Measurements from ENCODE around the gene CLEC12A. TPM values are rescaled to one million over a fixed set of nuclear protein-coding genes. Genes with fewer than 3 reads are reported as not detected.
"Not testable (repeated sequence)": the region's sequence is repeated elsewhere in the genome, so short reads cannot be mapped to it uniquely, and the experiment has no call there.

CLEC12A gene
- total and polyA plus RNA-seq, 2 of the 13 experiments (the other 11 are each of a cell fraction or from before 2014, with no cell fraction given), result not detected

DNA sequence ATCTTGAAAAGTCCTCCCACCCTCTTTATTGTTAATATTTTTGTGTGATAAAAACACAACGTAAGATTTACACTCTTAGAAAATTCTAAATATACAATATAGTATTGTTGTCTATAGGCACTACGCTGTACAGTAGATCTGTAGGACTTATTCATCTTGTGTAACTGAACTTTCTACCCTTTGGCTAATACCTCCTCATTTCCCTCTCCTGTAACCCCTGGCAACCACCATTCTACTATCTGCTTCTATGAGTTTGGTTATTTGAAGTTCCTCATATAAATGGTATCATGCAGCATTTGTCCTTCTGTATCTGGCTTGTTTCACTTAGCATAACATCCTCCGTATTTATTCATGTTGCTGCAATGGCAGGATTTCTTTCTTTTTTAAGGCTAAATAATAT lies 54.0 kb downstream of the CLEC12A start (continued):
- no peak for TF ChIP-seq ZNF329 (CRISPR knock-in tag; IDR thresholded peaks at IDR 0.05; ENCODE audit: low read depth)

DNA sequence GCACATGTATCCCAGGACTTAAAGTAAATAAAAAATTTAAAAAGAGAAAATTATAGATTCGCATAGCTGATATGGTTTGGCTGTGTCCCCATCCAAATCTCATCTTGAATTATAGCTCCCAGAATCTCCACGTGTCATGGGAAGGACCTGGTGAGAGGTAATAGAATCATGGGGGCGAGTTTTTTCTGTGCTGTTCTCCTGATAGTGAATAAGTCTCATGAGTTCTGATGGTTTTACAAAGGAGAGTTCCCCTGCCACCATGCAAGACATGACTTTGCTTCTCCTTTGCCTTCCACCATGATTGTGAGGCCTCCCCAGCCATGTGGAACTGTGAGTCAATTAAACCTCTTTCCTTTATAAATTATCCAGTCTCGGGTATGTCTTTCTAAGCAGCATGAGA lies 55.5 kb downstream of the CLEC12A start:
- H3K36me3 ChIP-seq (replicated peaks in 1 of 2; ENCODE audit: control insufficient read depth in 1 of 2, insufficient read depth in 2 of 2, low read length in 2 of 2); H4K20me1 ChIP-seq (ENCODE audit: insufficient read depth, low read length): not testable (repeated sequence)

DNA sequence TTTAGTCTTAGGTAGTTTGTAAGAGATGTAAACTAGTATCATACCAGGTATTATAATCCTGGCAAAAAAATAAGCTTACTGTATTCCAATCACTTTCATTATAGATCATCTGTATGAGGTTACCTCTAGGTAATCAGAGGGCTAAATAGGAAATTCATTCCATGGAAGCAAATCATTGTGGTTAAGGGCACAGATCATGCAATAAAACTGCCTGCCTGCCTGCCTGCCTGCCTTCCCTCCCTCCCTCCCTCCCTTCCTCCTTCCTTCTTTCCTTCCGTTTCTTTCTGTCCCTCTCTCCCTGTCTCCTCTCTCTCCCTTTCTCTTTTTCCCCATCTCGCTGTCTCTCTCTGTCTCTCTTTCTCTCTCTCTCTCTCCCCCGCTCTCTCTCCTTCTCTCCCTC lies 56.1 kb downstream of the CLEC12A start:
- TF ChIP-seq ZNF362 (CRISPR knock-in tag; IDR thresholded peaks at IDR 0.05; ENCODE audit: borderline replicate concordance) (no peak), ZFP90 (CRISPR knock-in tag; IDR thresholded peaks at IDR 0.05; ENCODE audit: borderline replicate concordance) (no peak), ZNF432 (CRISPR knock-in tag; IDR thresholded peaks at IDR 0.05; ENCODE audit: borderline replicate concordance) (no peak)
- no peak overlapping the region for H3K4me3 ChIP-seq (replicated peaks in 1 of 3; ENCODE audit: insufficient read depth in 1 of 3, low read depth in 2 of 3, low read length in 3 of 3)
- H3K27me3 ChIP-seq (ENCODE audit: control insufficient read depth in 1 of 2, insufficient read depth in 2 of 2, low read length in 2 of 2), result peaks cover 0 to 9% of the 10 kb centered on the region in 2 experiments; a peak in 2 of 5 replicates
- in situ Hi-C loops (cut with HindIII; ENCODE audit: extremely low pct_ligation_motif_present, low pct_unique_long_range_greater_than_20kb), result no loop called here
- no peak overlapping the region for H3K9ac ChIP-seq (ENCODE audit: insufficient read depth, low read depth, low read length)
- DNase-seq (ENCODE audit: low spot score) (no peak), FAIRE-seq (no peak), ATAC-seq (no peak)
- 16% methylated on average over 3 of the region's 3 CpGs for WGBS (ENCODE audit: low lambda C conversion rate)
- no TSS peak for BruUV-seq (replicated peaks)
- no peaks in the 10 kb centered on the region for H3K9me3 ChIP-seq (ENCODE audit: low read length)
- intact Hi-C loops (cut with micrococcal nuclease; ENCODE audit: unreplicated experiment), result no loop called here
- no peak overlapping the region for H2AFZ ChIP-seq (ENCODE audit: low read length)
- H3K4me2 ChIP-seq (ENCODE audit: low read depth, low read length), result no peak overlapping the region
- H4K20me1 ChIP-seq (ENCODE audit: insufficient read depth, low read length), result no peaks in the 10 kb centered on the region
- no peaks in the 10 kb centered on the region for H3K36me3 ChIP-seq (replicated peaks in 1 of 2; ENCODE audit: control insufficient read depth in 1 of 2, insufficient read depth in 2 of 2, low read length in 2 of 2)
- CTCF ChIA-PET (ENCODE audit: low intra/inter-chr PET ratio, low total read pairs), result no interaction called here
- H3K27ac ChIP-seq (ENCODE audit: extremely low read length, insufficient read depth, low read length), result no peak overlapping the region
- no peaks in the 10 kb centered on the region for H3K79me2 ChIP-seq (ENCODE audit: insufficient read depth, low read length)
- no peaks in the 10 kb centered on the region for H3K4me1 ChIP-seq (ENCODE audit: insufficient read depth, low read length)
- POLR2A ChIA-PET, result no interaction called here

More for the DNA sequence above, 55.5 kb downstream of the CLEC12A start:
- H3K9ac ChIP-seq (ENCODE audit: insufficient read depth, low read depth, low read length); H3K4me1 ChIP-seq (ENCODE audit: insufficient read depth, low read length); H3K4me3 ChIP-seq (replicated peaks in 1 of 3; ENCODE audit: insufficient read depth in 1 of 3, low read depth in 2 of 3, low read length in 3 of 3); POLR2A ChIA-PET; H3K27me3 ChIP-seq (ENCODE audit: control insufficient read depth in 1 of 2, insufficient read depth in 2 of 2, low read length in 2 of 2); BruUV-seq (replicated peaks); H2AFZ ChIP-seq (ENCODE audit: low read length); in situ Hi-C loops (cut with HindIII; ENCODE audit: extremely low pct_ligation_motif_present, low pct_unique_long_range_greater_than_20kb); H3K27ac ChIP-seq (ENCODE audit: extremely low read length, insufficient read depth, low read length); CTCF ChIA-PET (ENCODE audit: low intra/inter-chr PET ratio, low total read pairs); ATAC-seq; intact Hi-C loops (cut with micrococcal nuclease; ENCODE audit: unreplicated experiment); H3K4me2 ChIP-seq (ENCODE audit: low read depth, low read length); H3K9me3 ChIP-seq (ENCODE audit: low read length); FAIRE-seq; H3K79me2 ChIP-seq (ENCODE audit: insufficient read depth, low read length); DNase-seq (ENCODE audit: low spot score): not testable (repeated sequence)
- under 1% methylated on average over 4 of the region's 4 CpGs for WGBS (ENCODE audit: low lambda C conversion rate)

Measured in HepG2 (cell line).